Measurements from ENCODE around the gene KMT2E.

The KMT2E gene

GRCh38 chr7:105013816-105014692, at the start of gene KMT2E:
Gene KMT2E (plus strand): TSS chr7:105014205. CDS start chr7:105040953, 26,748 bp downstream.
- H3K9ac ChIP-seq (ENCODE audit: low read depth, low read length): peak within 1 kb of the TSS; percentile 90
- H3K4me2 ChIP-seq (ENCODE audit: insufficient read depth, low read length): peak within 1 kb of the TSS; percentile 62
- peaks cover 59% of the 10 kb centered on the region for H3K79me2 ChIP-seq (ENCODE audit: insufficient read depth, low read length)
- peak within 1 kb of the TSS; percentile 85 for H2AFZ ChIP-seq (ENCODE audit: low read depth, low read length)
- DNase-seq: peak; percentile 92
- peaks cover 34% of the 10 kb centered on the region; the same call in 1 of the 2 replicates for H4K20me1 ChIP-seq (ENCODE audit: insufficient read depth, low read length)
- peaks cover 57% of the 10 kb centered on the region for H3K4me1 ChIP-seq (ENCODE audit: insufficient read depth, low read length)
- H3K4me3 ChIP-seq (ENCODE audit: low read depth in 1 of 2, low read length in 2 of 2): peak within 1 kb of the TSS; percentile 83 to 91
- no peaks in the 10 kb centered on the region for H3K9me3 ChIP-seq (ENCODE audit: insufficient read depth, low read length, severe bottlenecking)
- H3K27ac ChIP-seq (ENCODE audit: low read length): peak within 1 kb of the TSS; percentile 98
- no peak for TF ChIP-seq EZH2 (IDR thresholded peaks at IDR 0.05; ENCODE audit: borderline replicate concordance, low read depth, low read length, severe bottlenecking)
- TF ChIP-seq, protein P1, sequence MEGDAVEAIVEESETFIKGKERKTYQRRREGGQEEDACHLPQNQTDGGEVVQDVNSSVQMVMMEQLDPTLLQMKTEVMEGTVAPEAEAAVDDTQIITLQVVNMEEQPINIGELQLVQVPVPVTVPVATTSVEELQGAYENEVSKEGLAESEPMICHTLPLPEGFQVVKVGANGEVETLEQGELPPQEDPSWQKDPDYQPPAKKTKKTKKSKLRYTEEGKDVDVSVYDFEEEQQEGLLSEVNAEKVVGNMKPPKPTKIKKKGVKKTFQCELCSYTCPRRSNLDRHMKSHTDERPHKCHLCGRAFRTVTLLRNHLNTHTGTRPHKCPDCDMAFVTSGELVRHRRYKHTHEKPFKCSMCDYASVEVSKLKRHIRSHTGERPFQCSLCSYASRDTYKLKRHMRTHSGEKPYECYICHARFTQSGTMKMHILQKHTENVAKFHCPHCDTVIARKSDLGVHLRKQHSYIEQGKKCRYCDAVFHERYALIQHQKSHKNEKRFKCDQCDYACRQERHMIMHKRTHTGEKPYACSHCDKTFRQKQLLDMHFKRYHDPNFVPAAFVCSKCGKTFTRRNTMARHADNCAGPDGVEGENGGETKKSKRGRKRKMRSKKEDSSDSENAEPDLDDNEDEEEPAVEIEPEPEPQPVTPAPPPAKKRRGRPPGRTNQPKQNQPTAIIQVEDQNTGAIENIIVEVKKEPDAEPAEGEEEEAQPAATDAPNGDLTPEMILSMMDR (IDR thresholded peaks at IDR 0.05; ENCODE audit: borderline replicate concordance, extremely low read depth, low read length, poor library complexity, severe bottlenecking): peak; percentile 23
- no peaks in the 10 kb centered on the region for H3K27me3 ChIP-seq (ENCODE audit: insufficient read depth, low read length, poor library complexity)
- ATAC-seq (ENCODE audit: insufficient read depth, low read depth): peak; percentile 46
- peaks cover 28% of the 10 kb centered on the region for H3K36me3 ChIP-seq (ENCODE audit: insufficient read depth, low read length)

- H3K27ac ChIP-seq (ENCODE audit: low read length): no peak overlapping the region
- H3K79me2 ChIP-seq (ENCODE audit: insufficient read depth, low read length): no peaks in the 10 kb centered on the region
- no peak overlapping the region for H2AFZ ChIP-seq (ENCODE audit: low read depth, low read length)
- ATAC-seq (ENCODE audit: insufficient read depth, low read depth) (no peak), DNase-seq (no peak)
- H3K9ac ChIP-seq (ENCODE audit: low read depth, low read length): no peak overlapping the region
- H3K4me3 ChIP-seq (ENCODE audit: low read depth in 1 of 2, low read length in 2 of 2): no peak overlapping the region
- TF ChIP-seq, protein P1 (IDR thresholded peaks at IDR 0.05; ENCODE audit: borderline replicate concordance, extremely low read depth, low read length, poor library complexity, severe bottlenecking): no peak
- no peak for TF ChIP-seq EZH2 (IDR thresholded peaks at IDR 0.05; ENCODE audit: borderline replicate concordance, low read depth, low read length, severe bottlenecking)
- H4K20me1 ChIP-seq (ENCODE audit: insufficient read depth, low read length): no peaks in the 10 kb centered on the region
- no peaks in the 10 kb centered on the region for H3K4me1 ChIP-seq (ENCODE audit: insufficient read depth, low read length)
- H3K9me3 ChIP-seq (ENCODE audit: insufficient read depth, low read length, severe bottlenecking): peaks cover 6% of the 10 kb centered on the region
- no peak overlapping the region for H3K4me2 ChIP-seq (ENCODE audit: insufficient read depth, low read length)
- H3K27me3 ChIP-seq (ENCODE audit: insufficient read depth, low read length, poor library complexity): no peaks in the 10 kb centered on the region
- H3K36me3 ChIP-seq (ENCODE audit: insufficient read depth, low read length): no peaks in the 10 kb centered on the region
These were observed 49.3 kb upstream of the KMT2E start for GRCh38 chr7:104964626-104965236.

DNA sequence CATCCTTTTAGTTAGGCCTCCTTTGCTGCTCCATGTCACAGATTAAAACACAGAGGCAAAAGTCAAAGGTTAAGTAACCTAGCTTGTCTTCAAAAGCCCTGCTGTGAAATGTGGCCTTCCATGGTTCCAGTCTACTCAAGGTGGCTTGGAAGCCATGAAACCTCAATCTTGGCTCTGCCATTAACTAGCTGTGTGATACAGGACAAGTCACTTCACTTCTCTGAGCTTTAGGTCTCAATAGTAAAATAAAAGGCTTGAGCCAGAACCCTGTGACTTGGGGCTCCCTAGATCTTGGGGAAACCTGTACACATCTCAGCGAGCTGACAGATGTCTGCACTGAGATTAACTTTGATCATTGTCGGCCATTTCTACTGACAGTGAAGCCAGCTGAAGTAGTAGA, 48.0 kb upstream of the KMT2E start:
- Histone ChIP-seq H3K27me3 (ENCODE audit: insufficient read depth, low read length, poor library complexity) (no peaks in the 10 kb centered on the region), H3K27ac (ENCODE audit: low read length) (no peak overlapping the region), H2AFZ (ENCODE audit: low read depth, low read length) (no peak overlapping the region), H3K79me2 (ENCODE audit: insufficient read depth, low read length) (no peaks in the 10 kb centered on the region), H3K4me3 (ENCODE audit: low read depth in 1 of 2, low read length in 2 of 2) (no peak overlapping the region), H3K9ac (ENCODE audit: low read depth, low read length) (no peak overlapping the region), H3K4me2 (ENCODE audit: insufficient read depth, low read length) (no peak overlapping the region), H3K9me3 (ENCODE audit: insufficient read depth, low read length, severe bottlenecking) (peaks cover 6% of the 10 kb centered on the region), H3K4me1 (ENCODE audit: insufficient read depth, low read length) (no peaks in the 10 kb centered on the region), H3K36me3 (ENCODE audit: insufficient read depth, low read length) (no peaks in the 10 kb centered on the region), H4K20me1 (ENCODE audit: insufficient read depth, low read length) (no peaks in the 10 kb centered on the region)
- no peak for DNase-seq
- TF ChIP-seq, protein P1 (IDR thresholded peaks at IDR 0.05; ENCODE audit: borderline replicate concordance, extremely low read depth, low read length, poor library complexity, severe bottlenecking): no peak
- TF ChIP-seq EZH2 (IDR thresholded peaks at IDR 0.05; ENCODE audit: borderline replicate concordance, low read depth, low read length, severe bottlenecking): no peak
- ATAC-seq (ENCODE audit: insufficient read depth, low read depth): no peak
